Activated CD8-positive, alpha-beta T cell treated with anti-CD3 and anti-CD28 coated beads, Interleukin-2, amount 10 ng/mL, durations not matched to agents 7 days and 5 days (primary cell): ENCODE data around the gene LYPD6. TPM values are rescaled to one million over a fixed set of nuclear protein-coding genes. Genes with fewer than 3 reads are reported as not detected.

Experiments used
- ATAC-seq: fragments of 150-1000 bp; cut with Tn5 transposase; one replicate; pipeline ENCODE4 v1.10.0; 2021; ENCODE audit warnings: moderate library complexity
- CTCF ChIA-PET: fragments of 350-600 bp; sonication (Branson Sonifier 250); formaldehyde crosslinking; loops from one replicate; lab custom pipeline; 2021; ENCODE audit warnings: antibody characterized with exemption; lab: Charles Lee
- POLR2A ChIA-PET: fragments of 350-600 bp; sonication (Branson Sonifier 250); formaldehyde crosslinking; loops from one replicate; lab custom pipeline; 2021; ENCODE audit warnings: antibody characterized with exemption; lab: Charles Lee
- DNase-seq: peaks from one replicate; pipeline ENCODE4 v3.0.0-alpha.2; 2020
- H3K27ac Mint-ChIP-seq: one replicate; pipeline ENCODE4 v1.8.0; 2021; ENCODE audit warnings: mild to moderate bottlenecking, mixed read lengths
- H3K27me3 Mint-ChIP-seq: one replicate; pipeline ENCODE4 v1.8.0; 2021; ENCODE audit warnings: low read depth, mixed read lengths
- H3K36me3 Mint-ChIP-seq: one replicate; pipeline ENCODE4 v1.8.0; 2021; ENCODE audit warnings: low read depth, mixed read lengths
- H3K4me1 Mint-ChIP-seq: one replicate; pipeline ENCODE4 v1.8.0; 2021; ENCODE audit warnings: low read depth, mixed read lengths
- H3K4me3 Mint-ChIP-seq: one replicate; pipeline ENCODE4 v1.8.0; 2021; ENCODE audit warnings: mild to moderate bottlenecking, mixed read lengths
- H3K9me3 Mint-ChIP-seq: one replicate; pipeline ENCODE4 v1.8.0; 2022; ENCODE audit warnings: mixed read lengths; ENCODE audit not compliant: insufficient read depth
- total RNA-seq, 2 experiments: library from RNA; stranded (reverse); gene quantifications; one replicate each; pipeline ENCODE4 v1.2.3, GENCODE V29; 2021

The LYPD6 gene
- total RNA-seq, 2 experiments from 2014 or later = not detected

DNA sequence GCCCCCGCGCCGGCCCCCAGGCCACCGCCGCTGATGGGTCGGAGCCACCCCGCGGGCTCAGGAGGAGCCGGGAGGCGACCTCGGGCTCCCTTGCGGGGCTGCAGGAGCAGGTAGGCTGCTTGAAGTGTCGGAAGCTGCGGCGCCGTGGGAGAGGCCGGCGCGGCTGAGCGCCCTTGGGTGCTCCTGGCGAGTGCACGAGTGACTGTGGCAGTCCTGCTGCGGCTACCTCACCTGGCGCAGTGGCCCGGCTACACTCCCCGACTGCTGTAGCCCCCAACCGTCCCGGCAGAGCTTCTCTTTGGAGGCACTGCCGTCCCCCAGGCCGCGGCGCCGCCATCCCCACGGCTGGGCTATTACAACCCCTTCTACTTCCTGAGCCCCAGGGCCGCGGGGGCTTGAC, 10.0 kb upstream of the LYPD6 start:
- no peaks in the 10 kb centered on the region for H3K36me3 Mint-ChIP-seq
- H3K9me3 Mint-ChIP-seq = no peaks in the 10 kb centered on the region
- DNase-seq (no peak), ATAC-seq (no peak)
- H3K4me3 Mint-ChIP-seq = no peak overlapping the region
- no peaks in the 10 kb centered on the region for H3K4me1 Mint-ChIP-seq
- no peaks in the 10 kb centered on the region for H3K27me3 Mint-ChIP-seq
- H3K27ac Mint-ChIP-seq = no peak overlapping the region
- ChIA-PET CTCF (no interaction called here), POLR2A (no interaction called here)

DNA sequence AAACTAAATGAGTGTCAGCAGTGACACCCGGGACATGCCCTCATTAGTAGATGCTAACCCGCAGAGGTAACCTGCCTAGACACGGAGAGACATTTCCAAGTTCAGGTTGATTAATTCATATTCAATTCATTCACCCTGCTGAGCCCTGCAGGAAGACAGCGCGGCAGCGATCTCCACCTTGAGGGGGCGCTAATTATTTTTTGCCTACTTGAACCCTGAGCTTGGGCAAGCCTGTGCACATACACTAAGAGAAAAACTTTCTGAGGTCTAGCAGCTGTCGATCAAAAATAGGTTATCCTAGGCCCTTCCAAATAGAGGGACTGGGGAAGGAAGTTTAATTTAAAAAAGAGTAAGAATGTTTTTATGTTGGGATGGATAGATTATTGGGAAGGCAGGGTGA, 1.3 kb upstream of the LYPD6 start:
- peaks cover 48% of the 10 kb centered on the region for H3K27me3 Mint-ChIP-seq
- ATAC-seq (no peak), DNase-seq (no peak)
- H3K4me3 Mint-ChIP-seq = no peak overlapping the region
- no peak overlapping the region for H3K27ac Mint-ChIP-seq
- no peaks in the 10 kb centered on the region for H3K9me3 Mint-ChIP-seq
- H3K36me3 Mint-ChIP-seq = no peaks in the 10 kb centered on the region
- ChIA-PET POLR2A (no interaction called here), CTCF (no interaction called here)
- H3K4me1 Mint-ChIP-seq = no peaks in the 10 kb centered on the region

DNA sequence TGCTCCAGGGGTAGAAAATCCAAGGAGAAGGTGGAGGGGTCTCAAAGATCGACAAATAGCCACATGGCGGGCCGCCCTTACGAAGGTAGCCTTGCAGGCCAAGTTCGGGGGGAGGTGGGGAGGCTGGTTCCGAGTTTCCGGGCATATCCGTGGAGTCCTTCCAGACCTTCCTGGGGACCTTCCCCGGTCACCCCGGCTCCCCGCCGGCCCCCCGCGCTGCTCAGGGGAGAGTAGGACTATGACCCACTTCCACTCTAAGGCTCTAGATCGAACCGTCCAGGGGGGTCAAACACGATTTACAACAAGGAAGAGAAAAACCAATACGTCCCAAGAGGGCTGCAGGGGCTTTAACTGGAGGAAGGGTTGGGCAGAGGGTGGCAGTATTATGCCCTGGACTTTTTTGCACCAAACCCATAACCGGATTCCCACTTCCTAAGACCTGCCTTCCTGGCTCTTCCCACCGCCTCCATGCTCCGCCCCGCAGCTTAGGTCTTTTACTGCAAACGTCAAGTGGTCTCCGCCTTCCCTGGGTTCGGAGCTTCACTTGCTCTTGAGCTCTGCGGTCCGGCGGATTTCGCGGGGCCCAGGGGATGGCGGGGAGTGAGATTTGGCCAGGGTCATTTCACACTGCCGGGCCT, 779 bp upstream of the LYPD6 start:
- Mint-ChIP-seq H3K27ac (no peak overlapping the region), H3K9me3 (no peaks in the 10 kb centered on the region), H3K36me3 (no peaks in the 10 kb centered on the region), H3K4me1 (no peaks in the 10 kb centered on the region), H3K27me3 (peaks cover 48% of the 10 kb centered on the region), H3K4me3 (peak overlapping the region; percentile 37)
- ChIA-PET CTCF (no interaction called here), POLR2A (no interaction called here)
- ATAC-seq (no peak), DNase-seq (no peak)

DNA sequence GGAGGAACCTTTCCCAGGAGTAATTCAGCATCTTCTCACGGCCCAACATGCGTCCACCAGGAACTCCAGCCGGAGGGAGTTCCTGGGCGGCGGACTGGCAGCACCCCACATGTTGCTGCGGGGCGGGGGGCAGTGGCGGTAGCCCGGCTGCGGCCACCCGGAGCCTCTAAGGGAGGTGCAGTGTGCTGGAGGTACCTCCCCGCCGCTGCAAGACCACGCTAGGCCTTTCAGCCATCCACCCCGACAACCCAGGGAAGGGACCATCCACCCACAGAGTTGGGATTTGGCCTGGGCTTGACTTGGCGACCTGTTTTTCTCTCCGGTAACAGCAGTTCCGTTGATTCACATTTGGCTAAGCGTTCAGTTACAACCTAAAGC, 625 bp downstream of the LYPD6 start:
- ATAC-seq = no peak
- ChIA-PET POLR2A (no interaction called here), CTCF (no interaction called here)
- DNase-seq = no peak
- H3K36me3 Mint-ChIP-seq = no peaks in the 10 kb centered on the region
- H3K9me3 Mint-ChIP-seq = no peaks in the 10 kb centered on the region
- no peak overlapping the region for H3K27ac Mint-ChIP-seq
- no peak overlapping the region for H3K4me3 Mint-ChIP-seq
- no peaks in the 10 kb centered on the region for H3K4me1 Mint-ChIP-seq
- H3K27me3 Mint-ChIP-seq = peaks cover 48% of the 10 kb centered on the region

DNA sequence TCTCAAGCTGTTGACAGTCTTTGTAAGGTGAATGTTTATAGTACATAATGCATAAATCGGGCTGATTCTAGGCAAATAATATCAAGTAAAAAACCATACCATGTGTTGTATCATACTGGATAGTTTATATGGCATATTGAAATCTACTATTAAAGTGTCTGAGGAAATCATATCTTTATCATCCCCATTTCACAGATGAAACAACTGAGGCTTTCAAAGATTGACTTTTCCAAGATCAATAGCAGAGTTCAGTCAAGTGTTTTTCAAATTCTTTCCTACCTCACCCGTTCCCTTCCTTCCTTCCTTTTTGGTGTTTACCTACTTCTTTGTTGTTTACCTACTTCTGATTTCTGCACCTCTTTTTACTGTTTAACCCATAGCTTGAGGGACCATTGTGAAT, 2.0 kb downstream of the LYPD6 start:
- ATAC-seq = no peak
- ChIA-PET POLR2A (no interaction called here), CTCF (no interaction called here)
- no peaks in the 10 kb centered on the region for H3K36me3 Mint-ChIP-seq
- no peak for DNase-seq
- peaks cover 51% of the 10 kb centered on the region for H3K27me3 Mint-ChIP-seq
- H3K4me3 Mint-ChIP-seq = no peak overlapping the region
- H3K9me3 Mint-ChIP-seq = no peaks in the 10 kb centered on the region
- no peak overlapping the region for H3K27ac Mint-ChIP-seq
- no peaks in the 10 kb centered on the region for H3K4me1 Mint-ChIP-seq

DNA sequence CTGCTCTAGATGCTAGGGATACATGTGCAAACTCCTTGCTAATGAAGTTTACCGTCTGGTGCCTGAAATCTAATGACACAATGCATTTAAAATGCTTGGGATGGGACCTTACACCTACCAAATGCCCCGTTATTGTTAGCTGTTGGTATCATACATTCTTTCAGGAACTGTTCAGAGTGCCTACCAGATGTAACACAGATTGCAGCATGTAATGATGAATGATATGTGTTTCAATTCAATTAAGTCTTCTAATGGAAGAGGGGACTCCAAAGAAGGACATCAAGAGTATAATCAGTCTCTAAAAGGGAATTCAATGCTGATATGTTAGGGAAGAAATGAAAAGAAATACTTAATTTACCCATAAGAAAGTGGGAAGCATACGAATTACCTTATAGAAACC, 3.2 kb downstream of the LYPD6 start:
- no peak for DNase-seq
- H3K36me3 Mint-ChIP-seq = no peaks in the 10 kb centered on the region
- ATAC-seq = no peak
- no peak overlapping the region for H3K27ac Mint-ChIP-seq
- ChIA-PET CTCF (no interaction called here), POLR2A (no interaction called here)
- no peaks in the 10 kb centered on the region for H3K9me3 Mint-ChIP-seq
- no peak overlapping the region for H3K4me3 Mint-ChIP-seq
- no peaks in the 10 kb centered on the region for H3K4me1 Mint-ChIP-seq
- H3K27me3 Mint-ChIP-seq = peaks cover 43% of the 10 kb centered on the region

DNA sequence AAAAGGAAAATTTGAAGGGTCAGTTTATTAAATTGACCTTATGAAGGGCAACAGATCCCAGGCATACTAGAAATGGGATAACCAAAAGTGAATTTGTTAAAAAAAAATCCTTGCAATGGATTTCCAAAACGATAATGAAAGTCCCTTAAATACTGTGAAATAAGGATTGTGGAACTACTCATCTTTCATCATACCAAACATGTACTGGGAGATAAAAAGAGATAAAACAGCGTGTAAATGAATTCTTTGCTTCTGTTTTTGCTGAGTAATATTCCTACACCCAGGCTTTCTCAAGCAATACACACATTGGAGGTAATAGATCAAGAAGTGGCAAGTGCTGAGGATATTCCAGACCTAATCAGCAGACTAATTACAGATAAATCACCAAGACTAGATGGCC, 3.8 kb downstream of the LYPD6 start:
- no peak overlapping the region for H3K27ac Mint-ChIP-seq
- no peaks in the 10 kb centered on the region for H3K4me1 Mint-ChIP-seq
- ATAC-seq (no peak), DNase-seq (no peak)
- POLR2A ChIA-PET = no interaction called here
- CTCF ChIA-PET = no interaction called here
- no peak overlapping the region for H3K4me3 Mint-ChIP-seq
- H3K9me3 Mint-ChIP-seq = no peaks in the 10 kb centered on the region
- H3K36me3 Mint-ChIP-seq = no peaks in the 10 kb centered on the region
- peaks cover 38% of the 10 kb centered on the region for H3K27me3 Mint-ChIP-seq

DNA sequence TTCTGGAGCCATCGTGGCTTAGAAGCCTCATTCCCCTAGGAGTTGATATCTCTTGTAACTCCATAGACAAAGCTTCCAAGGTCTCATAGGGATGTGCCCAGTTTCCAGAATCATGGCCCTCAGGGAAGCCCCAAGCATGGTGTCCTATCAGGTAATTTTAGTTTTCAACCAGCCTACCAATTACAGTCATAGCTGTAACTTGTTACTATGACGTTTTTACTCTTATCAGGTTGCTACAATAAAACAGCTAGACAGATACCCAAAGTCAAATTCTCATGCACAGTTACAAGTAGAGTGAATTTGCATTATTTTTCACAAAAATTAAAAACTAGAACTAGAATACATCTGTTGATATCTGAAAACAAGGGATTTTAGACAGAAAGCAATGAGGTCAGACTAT, 8.9 kb downstream of the LYPD6 start:
- ChIA-PET POLR2A (no interaction called here), CTCF (no interaction called here)
- Mint-ChIP-seq H3K36me3 (no peaks in the 10 kb centered on the region), H3K27ac (no peak overlapping the region), H3K4me1 (no peaks in the 10 kb centered on the region), H3K4me3 (no peak overlapping the region), H3K27me3 (peaks cover 12% of the 10 kb centered on the region), H3K9me3 (no peaks in the 10 kb centered on the region)
- ATAC-seq = no peak
- DNase-seq = no peak

DNA sequence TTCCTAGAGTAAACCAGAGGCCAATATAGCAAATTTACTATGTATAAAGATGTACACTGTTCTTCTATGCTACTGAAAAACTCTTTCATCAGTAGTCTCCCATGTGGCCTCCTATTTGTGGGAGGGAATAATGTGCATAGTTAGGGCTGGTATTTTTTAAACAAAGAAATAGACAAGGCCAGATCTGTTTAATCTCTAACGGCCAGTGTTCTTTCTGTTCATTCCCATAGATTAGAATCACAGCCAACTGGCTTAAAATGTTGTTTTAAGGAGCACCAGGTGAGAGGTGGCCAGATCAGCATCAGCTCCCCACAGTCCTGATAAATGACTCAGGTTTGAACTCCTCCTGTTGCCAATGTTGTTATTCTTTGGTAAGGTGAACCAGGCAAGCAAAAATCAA, 12.1 kb downstream of the LYPD6 start:
- H3K4me3 Mint-ChIP-seq = no peak overlapping the region
- DNase-seq (no peak), ATAC-seq (no peak)
- ChIA-PET POLR2A (no interaction called here), CTCF (no interaction called here)
- H3K27me3 Mint-ChIP-seq = peaks cover 8% of the 10 kb centered on the region
- no peaks in the 10 kb centered on the region for H3K4me1 Mint-ChIP-seq
- H3K27ac Mint-ChIP-seq = no peak overlapping the region
- H3K36me3 Mint-ChIP-seq = no peaks in the 10 kb centered on the region
- H3K9me3 Mint-ChIP-seq = no peaks in the 10 kb centered on the region

DNA sequence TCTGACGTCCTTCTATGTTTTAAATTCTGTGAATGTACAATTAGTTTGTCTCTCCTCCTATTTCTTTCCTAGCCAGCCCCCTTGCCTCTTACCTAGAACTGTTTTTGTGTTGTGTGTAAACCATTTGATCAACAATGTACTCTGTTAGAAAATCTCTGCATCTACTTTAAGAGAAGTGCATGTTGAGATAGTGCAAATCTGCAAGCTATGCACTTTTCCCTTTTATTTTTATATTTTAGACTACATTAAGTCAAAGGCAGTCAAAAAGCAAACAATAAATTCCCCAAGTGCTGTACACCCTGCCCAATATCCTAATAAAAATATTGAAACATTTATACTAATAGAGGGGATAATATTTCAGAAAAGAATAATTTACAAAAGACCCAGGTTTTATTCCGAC, 13.7 kb downstream of the LYPD6 start:
- Mint-ChIP-seq H3K36me3 (no peaks in the 10 kb centered on the region), H3K4me1 (no peaks in the 10 kb centered on the region), H3K4me3 (no peak overlapping the region), H3K27me3 (peaks cover 17% of the 10 kb centered on the region), H3K9me3 (no peaks in the 10 kb centered on the region), H3K27ac (no peak overlapping the region)
- CTCF ChIA-PET = no interaction called here
- DNase-seq (no peak), ATAC-seq (no peak)
- POLR2A ChIA-PET = no interaction called here

DNA sequence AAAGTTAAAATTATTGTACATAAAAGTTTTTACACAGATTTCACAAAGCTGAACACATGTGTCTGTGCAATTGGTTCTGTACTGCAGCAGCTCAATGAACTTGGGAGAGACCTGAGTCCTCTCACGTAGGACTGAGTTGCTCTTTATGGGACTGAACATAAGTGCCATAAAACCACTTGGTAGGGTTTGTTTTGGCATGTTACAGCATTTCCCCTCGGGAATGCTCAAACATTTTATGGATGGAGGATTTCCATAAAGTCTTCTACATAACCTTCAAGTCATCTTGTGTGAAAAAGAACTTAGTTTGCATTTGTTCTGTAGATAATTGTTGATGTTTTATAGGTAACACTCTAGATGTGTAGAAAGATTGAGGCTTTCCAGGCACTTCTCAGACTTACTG, 15.9 kb downstream of the LYPD6 start:
- Mint-ChIP-seq H3K27me3 (peaks cover 17% of the 10 kb centered on the region), H3K4me3 (no peak overlapping the region), H3K36me3 (no peaks in the 10 kb centered on the region), H3K27ac (no peak overlapping the region), H3K9me3 (no peaks in the 10 kb centered on the region), H3K4me1 (no peaks in the 10 kb centered on the region)
- ATAC-seq (no peak), DNase-seq (no peak)
- CTCF ChIA-PET = no interaction called here
- POLR2A ChIA-PET = no interaction called here

DNA sequence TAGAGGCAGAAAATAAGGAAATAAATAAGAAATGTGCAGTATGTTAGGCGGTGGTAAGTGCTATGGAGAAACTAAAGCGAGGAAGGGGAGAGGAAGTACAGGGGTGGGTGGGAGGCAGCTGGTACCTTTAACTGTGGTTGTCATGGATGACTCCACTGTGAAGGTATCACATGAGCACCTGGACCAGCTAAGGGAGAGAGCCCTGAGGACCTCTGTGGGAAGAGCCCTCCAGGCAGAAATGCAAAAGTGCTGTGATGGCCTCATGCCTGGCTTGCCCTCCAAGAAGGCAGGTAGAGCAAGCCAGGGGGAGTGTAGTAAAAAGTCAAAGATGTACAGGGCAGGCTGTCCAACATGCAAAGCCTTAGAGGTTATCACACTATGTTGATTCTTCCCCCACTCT, 17.9 kb downstream of the LYPD6 start:
- H3K4me1 Mint-ChIP-seq = no peaks in the 10 kb centered on the region
- DNase-seq (no peak), ATAC-seq (no peak)
- no peaks in the 10 kb centered on the region for H3K36me3 Mint-ChIP-seq
- CTCF ChIA-PET = no interaction called here
- POLR2A ChIA-PET = no interaction called here
- no peak overlapping the region for H3K4me3 Mint-ChIP-seq
- peaks cover 10% of the 10 kb centered on the region for H3K27me3 Mint-ChIP-seq
- H3K27ac Mint-ChIP-seq = no peak overlapping the region
- no peaks in the 10 kb centered on the region for H3K9me3 Mint-ChIP-seq

DNA sequence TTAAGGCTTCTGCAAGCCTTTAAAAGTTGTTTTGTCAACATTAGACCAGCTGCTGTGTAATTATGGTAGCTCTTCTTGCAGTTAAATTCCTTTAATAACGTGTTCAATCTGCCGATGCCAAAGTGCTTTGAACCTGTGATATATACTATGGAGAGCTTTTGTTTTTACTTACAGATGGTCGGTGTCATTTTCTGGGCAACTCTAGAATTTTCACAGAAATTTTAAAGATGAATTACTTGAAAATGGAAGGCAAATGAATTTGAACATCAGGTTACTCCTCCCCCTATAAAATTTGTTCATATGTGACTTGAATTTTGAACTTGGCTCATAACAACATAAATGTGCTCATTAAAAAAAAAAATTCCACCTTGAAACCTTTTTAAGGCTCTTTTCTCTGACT, 23.0 kb downstream of the LYPD6 start:
- CTCF ChIA-PET = no interaction called here
- H3K36me3 Mint-ChIP-seq = no peaks in the 10 kb centered on the region
- H3K4me1 Mint-ChIP-seq = no peaks in the 10 kb centered on the region
- peaks cover 7% of the 10 kb centered on the region for H3K27me3 Mint-ChIP-seq
- DNase-seq = no peak
- H3K9me3 Mint-ChIP-seq = no peaks in the 10 kb centered on the region
- no peak for ATAC-seq
- no peak overlapping the region for H3K4me3 Mint-ChIP-seq
- POLR2A ChIA-PET = no interaction called here
- H3K27ac Mint-ChIP-seq = no peak overlapping the region
